ENCODE measurements around the gene PBX4. TPM values are rescaled to one million over a fixed set of nuclear protein-coding genes. Genes with fewer than 3 reads are reported as not detected.
A peak's percentile ranks its signal among the peaks of the same experiment; 100 is the strongest.

The PBX4 gene
- total RNA-seq, 1 experiment from 2014 or later = 8.3 TPM

DNA sequence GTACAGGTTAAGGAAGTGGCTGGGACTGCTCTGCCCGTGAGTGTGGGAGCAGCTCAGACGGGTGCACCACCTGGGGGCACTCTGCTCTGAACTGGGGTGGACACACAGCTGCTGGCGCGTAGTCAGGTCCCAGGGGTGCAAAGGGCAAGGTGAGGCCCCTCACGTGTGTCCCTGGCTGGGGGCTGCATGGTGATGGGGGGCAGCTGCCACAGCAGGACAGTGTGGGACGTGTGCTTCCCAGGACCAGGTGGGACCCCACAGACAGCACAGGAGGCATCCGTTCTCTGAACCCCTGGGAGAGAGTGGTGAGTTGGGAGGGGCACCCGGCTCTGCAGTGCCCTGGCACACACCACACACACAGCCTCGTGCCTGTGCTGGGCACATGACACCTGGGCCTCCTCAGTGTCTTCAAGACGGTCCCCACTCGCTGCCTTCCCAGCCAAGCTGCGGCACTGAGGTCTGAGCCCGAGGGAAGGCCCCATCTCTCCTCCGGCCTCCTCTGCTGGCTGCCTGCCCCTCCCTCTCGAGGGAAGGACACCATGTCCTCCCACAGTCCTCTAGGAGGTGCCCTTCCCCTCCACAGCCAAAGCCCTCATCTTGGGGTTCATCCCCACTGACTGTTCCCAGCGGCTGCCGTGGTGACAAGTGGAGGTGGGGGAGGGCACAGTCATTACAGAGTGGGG, 55.7 kb downstream of the PBX4 start:
- intact Hi-C loops (cut with micrococcal nuclease; ENCODE audit: unreplicated experiment) (no loop called here), in situ Hi-C loops (cut with HindIII; ENCODE audit: low pct_unique_long_range_greater_than_20kb, low sequenced_read_pairs) (no loop called here)
- POLR2A ChIA-PET = no interaction called here
- ATAC-seq (peak; percentile 66), DNase-seq (ENCODE audit: low read depth, low spot score) (no peak)
- Histone ChIP-seq H3K27me3 (ENCODE audit: control insufficient read depth, insufficient read depth, low read length) (no peaks in the 10 kb centered on the region), H3K4me1 (ENCODE audit: control insufficient read depth, insufficient read depth, low read length) (no peaks in the 10 kb centered on the region), H3K36me3 (ENCODE audit: control insufficient read depth, insufficient read depth, low read length) (no peaks in the 10 kb centered on the region), H3K27ac (ENCODE audit: low read length) (no peak overlapping the region), H3K9me3 (ENCODE audit: control insufficient read depth, insufficient read depth, low read depth, low read length) (no peaks in the 10 kb centered on the region), H3K4me3 (ENCODE audit: low read depth in 2 of 2, low read length in 2 of 2) (no peak overlapping the region)
- TF ChIP-seq CTCF (IDR thresholded peaks at IDR 0.05) (no peak; the same call in 1 of the 2 replicates), SIN3A (IDR thresholded peaks at IDR 0.05; ENCODE audit: borderline replicate concordance, insufficient read depth, low read depth, low read length) (no peak), TCF7L2 (IDR thresholded peaks at IDR 0.05; ENCODE audit: low read depth, low read length) (no peak), POLR2AphosphoS5 (IDR thresholded peaks at IDR 0.05; ENCODE audit: low read depth, low read length) (no peak)
- TF ChIP-seq, protein P1, sequence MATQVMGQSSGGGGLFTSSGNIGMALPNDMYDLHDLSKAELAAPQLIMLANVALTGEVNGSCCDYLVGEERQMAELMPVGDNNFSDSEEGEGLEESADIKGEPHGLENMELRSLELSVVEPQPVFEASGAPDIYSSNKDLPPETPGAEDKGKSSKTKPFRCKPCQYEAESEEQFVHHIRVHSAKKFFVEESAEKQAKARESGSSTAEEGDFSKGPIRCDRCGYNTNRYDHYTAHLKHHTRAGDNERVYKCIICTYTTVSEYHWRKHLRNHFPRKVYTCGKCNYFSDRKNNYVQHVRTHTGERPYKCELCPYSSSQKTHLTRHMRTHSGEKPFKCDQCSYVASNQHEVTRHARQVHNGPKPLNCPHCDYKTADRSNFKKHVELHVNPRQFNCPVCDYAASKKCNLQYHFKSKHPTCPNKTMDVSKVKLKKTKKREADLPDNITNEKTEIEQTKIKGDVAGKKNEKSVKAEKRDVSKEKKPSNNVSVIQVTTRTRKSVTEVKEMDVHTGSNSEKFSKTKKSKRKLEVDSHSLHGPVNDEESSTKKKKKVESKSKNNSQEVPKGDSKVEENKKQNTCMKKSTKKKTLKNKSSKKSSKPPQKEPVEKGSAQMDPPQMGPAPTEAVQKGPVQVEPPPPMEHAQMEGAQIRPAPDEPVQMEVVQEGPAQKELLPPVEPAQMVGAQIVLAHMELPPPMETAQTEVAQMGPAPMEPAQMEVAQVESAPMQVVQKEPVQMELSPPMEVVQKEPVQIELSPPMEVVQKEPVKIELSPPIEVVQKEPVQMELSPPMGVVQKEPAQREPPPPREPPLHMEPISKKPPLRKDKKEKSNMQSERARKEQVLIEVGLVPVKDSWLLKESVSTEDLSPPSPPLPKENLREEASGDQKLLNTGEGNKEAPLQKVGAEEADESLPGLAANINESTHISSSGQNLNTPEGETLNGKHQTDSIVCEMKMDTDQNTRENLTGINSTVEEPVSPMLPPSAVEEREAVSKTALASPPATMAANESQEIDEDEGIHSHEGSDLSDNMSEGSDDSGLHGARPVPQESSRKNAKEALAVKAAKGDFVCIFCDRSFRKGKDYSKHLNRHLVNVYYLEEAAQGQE (IDR thresholded peaks at IDR 0.05; ENCODE audit: insufficient read depth in 1 of 2, low read depth in 2 of 2, low read length in 1 of 2) = no peak
- CTCF ChIA-PET = no interaction called here
- no TSS peak for BruUV-seq (replicated peaks)

DNA sequence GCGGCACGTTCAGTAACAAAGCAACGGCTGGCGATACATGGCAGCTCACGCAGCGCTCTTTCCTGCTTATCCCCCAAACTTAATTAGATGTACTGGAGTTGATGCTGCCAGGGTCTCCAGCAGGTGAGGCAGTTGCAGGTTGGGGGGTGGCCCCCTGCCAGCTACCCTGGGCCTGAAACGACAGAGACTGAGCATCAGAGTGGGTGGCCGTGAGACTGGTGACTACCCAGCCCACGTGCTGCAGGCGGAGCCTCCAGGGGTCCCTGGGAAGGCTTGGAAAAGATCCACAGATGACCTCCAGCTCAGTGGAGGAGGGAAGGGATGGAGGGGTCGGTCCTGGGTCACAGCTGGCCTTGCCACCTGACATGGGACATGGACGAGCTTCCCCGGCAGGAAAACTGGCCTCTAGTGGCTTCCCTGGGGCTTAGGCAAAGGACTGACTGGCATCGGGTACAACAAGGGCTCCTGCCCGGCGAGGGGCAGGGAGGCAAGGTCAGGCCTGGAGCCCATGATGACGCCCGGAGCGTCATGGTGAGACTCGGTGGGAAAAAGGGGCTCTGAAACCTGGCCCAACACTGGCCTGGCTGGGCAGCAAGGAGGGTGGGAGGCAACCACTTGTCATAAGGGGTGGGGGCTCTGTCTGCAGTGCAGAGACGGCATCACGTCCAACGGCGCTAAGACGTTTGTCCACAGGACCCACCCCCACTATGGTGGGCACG, 56.4 kb downstream of the PBX4 start:
- intact Hi-C loops (cut with micrococcal nuclease; ENCODE audit: unreplicated experiment) = no loop called here
- ChIA-PET POLR2A (no interaction called here), CTCF (interaction anchor here (0.6 to 1.0 kb wide), 2 partner anchors 9 to 16 kb away, joined by 3 to 5 read pairs; no protein-coding TSS in a partner anchor)
- Histone ChIP-seq H3K9me3 (ENCODE audit: control insufficient read depth, insufficient read depth, low read depth, low read length) (no peaks in the 10 kb centered on the region), H3K27ac (ENCODE audit: low read length) (no peak overlapping the region), H3K4me1 (ENCODE audit: control insufficient read depth, insufficient read depth, low read length) (no peaks in the 10 kb centered on the region), H3K27me3 (ENCODE audit: control insufficient read depth, insufficient read depth, low read length) (no peaks in the 10 kb centered on the region), H3K36me3 (ENCODE audit: control insufficient read depth, insufficient read depth, low read length) (no peaks in the 10 kb centered on the region), H3K4me3 (ENCODE audit: low read depth in 2 of 2, low read length in 2 of 2) (no peak overlapping the region)
- in situ Hi-C loops (cut with HindIII; ENCODE audit: low pct_unique_long_range_greater_than_20kb, low sequenced_read_pairs) = no loop called here
- DNase-seq (ENCODE audit: low read depth, low spot score) (no peak), ATAC-seq (no peak)
- TF ChIP-seq SIN3A (IDR thresholded peaks at IDR 0.05; ENCODE audit: borderline replicate concordance, insufficient read depth, low read depth, low read length) (no peak), TCF7L2 (IDR thresholded peaks at IDR 0.05; ENCODE audit: low read depth, low read length) (no peak), CTCF (IDR thresholded peaks at IDR 0.05) (no peak), POLR2AphosphoS5 (IDR thresholded peaks at IDR 0.05; ENCODE audit: low read depth, low read length) (no peak)
- TF ChIP-seq, protein P1 (IDR thresholded peaks at IDR 0.05; ENCODE audit: insufficient read depth in 1 of 2, low read depth in 2 of 2, low read length in 1 of 2) = no peak
- BruUV-seq (replicated peaks) = no TSS peak

Measured in Panc1 (cell line).